HepG2 (cell line): ENCODE results near the gene KLF15. TPM values are rescaled to one million over a fixed set of nuclear protein-coding genes. Genes with fewer than 3 reads are reported as not detected.

Experiments
- ATAC-seq: fragments of 200-7000 bp; cut with Tn5 transposase; 3 replicates; pipeline ENCODE4 v1.9.1; 2020; ENCODE audit warnings: mild to moderate bottlenecking, moderate library complexity
- BruUV-seq: library from RNA; stranded (reverse); fragments of 400-500 nt; replicated peaks from 2 replicates; lab custom pipeline; 2021; lab: Mats Ljungman, UMichigan
- CTCF ChIA-PET: fragments of 300-600 bp; formaldehyde crosslinking; extraction: SDS; loops from one replicate; lab custom pipeline; 2021; ENCODE audit warnings: low total read pairs, inconsistent platforms, low intra/inter-chr PET ratio; lab: Yijun Ruan, JAX
- POLR2A ChIA-PET: fragments of 350-600 bp; sonication (Branson Sonifier 250); formaldehyde crosslinking; loops from one replicate; lab custom pipeline; 2020; ENCODE audit warnings: antibody characterized with exemption, inconsistent platforms; lab: Yijun Ruan, JAX
- DNase-seq: peaks from one replicate; pipeline ENCODE4 v3.0.0-alpha.2; 2015; ENCODE audit warnings: low spot score
- FAIRE-seq: peaks from 3 replicates; lab custom pipeline; 2011; peaks lifted over from hg19 to GRCh38; lab: Jason Lieb, UNC
- H2AFZ ChIP-seq: one replicate; pipeline ENCODE4 v1.6.1; 2011; ENCODE audit warnings: low read length, inconsistent platforms
- H3K27ac ChIP-seq: fragments of 300-600 bp; 3 replicates; pipeline ENCODE4 v1.8.0; 2011; ENCODE audit warnings: mixed run types, mild to moderate bottlenecking, mixed read lengths, low read length, inconsistent platforms; ENCODE audit not compliant: insufficient read depth; ENCODE audit errors: extremely low read length
- H3K27me3 ChIP-seq, 2 experiments: fragments of 200-600 bp in 1 of 2; 2 replicates in 1 of 2; 3 replicates in 1 of 2; pipeline versions ENCODE4 v1.6.0 to v1.8.0; 2011; ENCODE audit warnings: low read length in 2 of 2, mild to moderate bottlenecking in 2 of 2, moderate library complexity in 2 of 2, inconsistent platforms in 1 of 2; ENCODE audit not compliant: insufficient read depth in 2 of 2, control insufficient read depth in 1 of 2
- H3K36me3 ChIP-seq, 2 experiments: fragments of 200-600 bp in 1 of 2; replicated peaks in 1 of 2; 2 replicates in 1 of 2; 3 replicates in 1 of 2; pipeline versions ENCODE4 v1.5.1 to v1.8.0; 2011; ENCODE audit warnings: low read length in 2 of 2, inconsistent platforms in 1 of 2; ENCODE audit not compliant: insufficient read depth in 2 of 2, control insufficient read depth in 1 of 2
- H3K4me1 ChIP-seq: 2 replicates; pipeline ENCODE4 v1.5.1; 2012; ENCODE audit warnings: low read length, inconsistent platforms; ENCODE audit not compliant: insufficient read depth
- H3K4me2 ChIP-seq: 2 replicates; pipeline ENCODE4 v1.6.0; 2011; ENCODE audit warnings: low read depth, low read length, inconsistent platforms
- H3K4me3 ChIP-seq, 3 experiments: fragments of 200-600 bp in 1 of 3; sonication (generic), shearing (Covaris generic) in 1 of 3; replicated peaks in 1 of 3; 2 replicates each; pipeline ENCODE4 v1.5.1; 2011 to 2016; ENCODE audit warnings: low read length in 3 of 3, inconsistent platforms in 2 of 3, low read depth in 2 of 3, mild to moderate bottlenecking in 2 of 3, control low read depth in 1 of 3, mixed read lengths in 1 of 3; ENCODE audit not compliant: insufficient read depth in 1 of 3
- H3K79me2 ChIP-seq: one replicate; pipeline ENCODE4 v1.6.1; 2011; ENCODE audit warnings: low read length, inconsistent platforms; ENCODE audit not compliant: insufficient read depth
- H3K9ac ChIP-seq: 2 replicates; pipeline ENCODE4 v1.6.0; 2011; ENCODE audit warnings: mild to moderate bottlenecking, low read depth, low read length, inconsistent platforms; ENCODE audit not compliant: insufficient read depth
- H3K9me3 ChIP-seq: 2 replicates; pipeline ENCODE4 v1.5.1; 2012; ENCODE audit warnings: mild to moderate bottlenecking, low read length
- H4K20me1 ChIP-seq: 2 replicates; pipeline ENCODE4 v1.6.0; 2011; ENCODE audit warnings: inconsistent platforms, mild to moderate bottlenecking, low read length, moderate library complexity; ENCODE audit not compliant: insufficient read depth
- ATF2 ChIP-seq: sonication (generic); formaldehyde crosslinking; IDR thresholded peaks from 2 replicates; pipeline ENCODE4 v1.4.0; 2020; ENCODE audit warnings: missing genetic modification reagents
- CENPT ChIP-seq: sonication (generic); formaldehyde crosslinking; IDR thresholded peaks from 2 replicates; pipeline ENCODE4 v1.8.0; 2022; ENCODE audit warnings: low read depth, mild to moderate bottlenecking, moderate library complexity, missing genetic modification reagents
- ELF1 ChIP-seq: sonication (generic); formaldehyde crosslinking; IDR thresholded peaks from 2 replicates; pipeline ENCODE4 v1.4.0; 2020; ENCODE audit warnings: missing genetic modification reagents
- KLF16 ChIP-seq, 2 experiments: sonication (generic) in 1 of 2; formaldehyde crosslinking in 1 of 2; IDR thresholded peaks; 2 replicates each; pipeline versions ENCODE4 v1.6.1 to v1.8.0; 2016 to 2023; ENCODE audit warnings: missing genetic modification reagents in 2 of 2, missing compliant biosample characterization in 1 of 2
- MAFK ChIP-seq, 2 experiments: IDR thresholded peaks in 1 of 2; conservative IDR thresholded peaks in 1 of 2; 2 replicates each; pipeline ENCODE4 v1.6.1; 2011; ENCODE audit warnings: improper control_type of control experiment in 2 of 2, low read length in 2 of 2
- MED8 ChIP-seq: sonication (generic); formaldehyde crosslinking; IDR thresholded peaks from 2 replicates; pipeline ENCODE4 v1.8.1; 2023; ENCODE audit warnings: mild to moderate bottlenecking, missing genetic modification reagents; ENCODE audit not compliant: insufficient replicate concordance
- RFXAP ChIP-seq: sonication (generic); formaldehyde crosslinking; IDR thresholded peaks from 2 replicates; pipeline ENCODE4 v1.4.0; 2020; ENCODE audit warnings: missing genetic modification reagents, borderline replicate concordance
- SAFB2 ChIP-seq: sonication (generic); formaldehyde crosslinking; IDR thresholded peaks from 2 replicates; pipeline ENCODE4 v1.5.1; 2020; ENCODE audit warnings: missing genetic modification reagents, low read depth, mild to moderate bottlenecking, borderline replicate concordance
- SMARCC2 ChIP-seq: fragments of 450-650 bp; IDR thresholded peaks from 2 replicates; pipeline ENCODE4 v1.6.1; 2017; ENCODE audit warnings: antibody characterized with exemption, mild to moderate bottlenecking
- SOX5 ChIP-seq: IDR thresholded peaks from 2 replicates; pipeline ENCODE4 v1.6.1; 2016; ENCODE audit warnings: borderline replicate concordance
- SYNCRIP ChIP-seq: fragments of 200-400 bp; formaldehyde crosslinking; IDR thresholded peaks from 2 replicates; pipeline ENCODE4 v1.6.1; 2018; ENCODE audit warnings: mild to moderate bottlenecking, low read depth, low read length; ENCODE audit not compliant: insufficient read depth
- ZBTB26 ChIP-seq: IDR thresholded peaks from 2 replicates; pipeline ENCODE4 v1.6.1; 2016; ENCODE audit warnings: missing compliant biosample characterization, missing genetic modification reagents, borderline replicate concordance
- ZGPAT ChIP-seq: IDR thresholded peaks from 2 replicates; pipeline ENCODE4 v1.6.1; 2016; ENCODE audit warnings: mild to moderate bottlenecking
- ZNF18 ChIP-seq: sonication (generic); formaldehyde crosslinking; IDR thresholded peaks from 2 replicates; pipeline ENCODE4 v1.8.0; 2022; ENCODE audit warnings: mild to moderate bottlenecking, missing genetic modification reagents; ENCODE audit not compliant: insufficient replicate concordance
- ZNF543 ChIP-seq: sonication (generic); formaldehyde crosslinking; IDR thresholded peaks from 2 replicates; pipeline ENCODE4 v1.4.0; 2020; ENCODE audit warnings: mild to moderate bottlenecking, missing genetic modification reagents
- ZNF563 ChIP-seq: sonication (generic); formaldehyde crosslinking; IDR thresholded peaks from 2 replicates; pipeline ENCODE4 v1.8.0; 2022; ENCODE audit warnings: mild to moderate bottlenecking, moderate library complexity, missing genetic modification reagents
- ZNF615 ChIP-seq: sonication (generic); formaldehyde crosslinking; IDR thresholded peaks from 2 replicates; pipeline ENCODE4 v1.5.0; 2020; ENCODE audit warnings: mild to moderate bottlenecking, missing genetic modification reagents, borderline replicate concordance
- WGBS: methylation state at CpG from one replicate; pipeline ENCODE4 v1.1.6; 2017; ENCODE audit warnings: low lambda C conversion rate; 5-methylcytosine and 5-hydroxymethylcytosine counted together
- in situ Hi-C: cut with HindIII; loops from 2 replicates; pipeline ENCODE4 v1.10.0; 2017; ENCODE audit warnings: low pct_unique_long_range_greater_than_20kb; ENCODE audit not compliant: extremely low pct_ligation_motif_present
- intact Hi-C: fragments of 100-400 bp; cut with micrococcal nuclease; formaldehyde crosslinking; loops from one replicate; pipeline ENCODE4 v1.10.0; 2022; ENCODE audit not compliant: unreplicated experiment
- polyA plus RNA-seq, 8 experiments: library from polyadenylated mRNA; depleted of rRNA in 3 of 8; stranded (reverse) in 7 of 8; unstranded in 1 of 8; fragments of >200 nt; fragmentation: Illumina TruSeq in 4 of 8; extraction: Trizol in 4 of 8; gene quantifications; 2 replicates each; pipeline versions ENCODE4 v1.2.1 to v1.2.3, GENCODE V29; 2011 to 2016; ENCODE audit warnings: low read depth in 4 of 8, missing spikeins in 1 of 8, mixed read lengths in 1 of 8; ENCODE audit not compliant: insufficient read depth in 1 of 8
- total RNA-seq, 5 experiments: library from RNA; depleted of rRNA; stranded (reverse); fragments of >200 nt; fragmentation: Illumina TruSeq; extraction: Trizol; gene quantifications; 2 replicates each; pipeline ENCODE4 v1.2.3, GENCODE V29; 2016; ENCODE audit warnings: low read depth in 1 of 5
- TF ChIP-seq, protein P1 (sequence below): IDR thresholded peaks from 2 replicates; pipeline ENCODE4 v1.6.1; 2012; ENCODE audit warnings: inconsistent platforms

Gene KLF15
- total and polyA plus RNA-seq, 2 of the 13 experiments (the other 11 are each of a cell fraction or from before 2014, with no cell fraction given), result 7.1 to 7.8 TPM

DNA sequence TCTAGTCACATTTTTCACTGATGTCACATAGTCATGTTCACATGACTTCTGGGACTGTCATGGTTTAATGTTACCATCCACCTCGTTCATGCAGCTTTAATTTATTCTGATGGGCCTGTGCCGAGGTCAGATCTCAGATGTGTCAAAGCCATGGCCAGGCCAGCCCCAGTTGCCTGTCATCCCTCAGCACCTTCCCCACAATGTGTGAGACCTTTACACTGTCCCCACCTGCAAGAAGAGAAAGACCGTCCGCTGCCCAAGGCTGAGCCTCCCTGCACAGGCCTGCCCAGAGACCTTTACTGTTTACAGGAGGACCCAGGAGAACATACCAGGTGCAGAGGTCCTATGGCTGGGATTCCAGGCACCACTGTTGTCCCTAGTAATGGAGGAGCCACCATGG, 12.8 kb upstream of the KLF15 start (continued):
- TF ChIP-seq ZNF18 (CRISPR knock-in tag) (no peak), MAFK (conservative IDR thresholded peaks at IDR 0.05 in 1 of 2, IDR thresholded peaks at IDR 0.05 in 1 of 2; ENCODE audit: low read length in 2 of 2) (no peak)

GRCh38 chr3:126369490-126369889, 12.3 kb upstream of the KLF15 start:
- ATAC-seq, result no peak
- 36% methylated on average over 2 of the region's 2 CpGs for WGBS
- in situ Hi-C loops, result loop anchor here (25.0 kb wide), 1 partner anchor 232 kb away; no protein-coding TSS in a partner anchor
- Histone ChIP-seq H3K4me3 (no peak overlapping the region), H3K4me1 (peaks cover 86% of the 10 kb centered on the region), H3K79me2 (no peaks in the 10 kb centered on the region), H3K36me3 (no peaks in the 10 kb centered on the region), H4K20me1 (no peaks in the 10 kb centered on the region), H3K27ac (no peak overlapping the region), H3K9me3 (no peaks in the 10 kb centered on the region), H2AFZ (no peak overlapping the region), H3K9ac (no peak overlapping the region), H3K27me3 (peaks cover 2 to 10% of the 10 kb centered on the region in 2 experiments; a peak in 4 of 5 replicates), H3K4me2 (no peak overlapping the region)
- ChIA-PET CTCF (interaction anchor here (1.0 kb wide), 1 partner anchor 20 kb away, joined by 5 read pairs; no protein-coding TSS in a partner anchor), POLR2A (no interaction called here)
- BruUV-seq, result no TSS peak
- FAIRE-seq, result no peak
- DNase-seq, result no peak
- intact Hi-C loops, result no loop called here
- TF ChIP-seq SAFB2 (CRISPR knock-in tag), result no peak
- TF ChIP-seq ZNF563 (CRISPR knock-in tag), result no peak
- TF ChIP-seq CENPT, result no peak
- no peak for TF ChIP-seq ZGPAT (CRISPR knock-in tag)
- TF ChIP-seq, protein P1, sequence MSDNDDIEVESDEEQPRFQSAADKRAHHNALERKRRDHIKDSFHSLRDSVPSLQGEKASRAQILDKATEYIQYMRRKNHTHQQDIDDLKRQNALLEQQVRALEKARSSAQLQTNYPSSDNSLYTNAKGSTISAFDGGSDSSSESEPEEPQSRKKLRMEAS, result no peak
- TF ChIP-seq ZNF543 (CRISPR knock-in tag), result no peak
- TF ChIP-seq SOX5 (CRISPR knock-in tag), result no peak
- TF ChIP-seq RFXAP (CRISPR knock-in tag), result no peak
- no peak for TF ChIP-seq SMARCC2
- no peak for TF ChIP-seq ELF1 (CRISPR knock-in tag)
- no peak for TF ChIP-seq KLF16 (CRISPR knock-in tag; IDR thresholded peaks at IDR 0.05)
- TF ChIP-seq ZNF615 (CRISPR knock-in tag), result no peak
- no peak for TF ChIP-seq ZBTB26 (CRISPR knock-in tag)
- no peak for TF ChIP-seq SYNCRIP
- no peak for TF ChIP-seq ATF2
- no peak for TF ChIP-seq MED8 (CRISPR knock-in tag)
